ENCODE results near the gene IL16. TPM values are rescaled to one million over a fixed set of nuclear protein-coding genes. Genes with fewer than 3 reads are reported as not detected.

IL16 gene
- total RNA-seq, 1 experiment from 2014 or later: 0.81 TPM

DNA sequence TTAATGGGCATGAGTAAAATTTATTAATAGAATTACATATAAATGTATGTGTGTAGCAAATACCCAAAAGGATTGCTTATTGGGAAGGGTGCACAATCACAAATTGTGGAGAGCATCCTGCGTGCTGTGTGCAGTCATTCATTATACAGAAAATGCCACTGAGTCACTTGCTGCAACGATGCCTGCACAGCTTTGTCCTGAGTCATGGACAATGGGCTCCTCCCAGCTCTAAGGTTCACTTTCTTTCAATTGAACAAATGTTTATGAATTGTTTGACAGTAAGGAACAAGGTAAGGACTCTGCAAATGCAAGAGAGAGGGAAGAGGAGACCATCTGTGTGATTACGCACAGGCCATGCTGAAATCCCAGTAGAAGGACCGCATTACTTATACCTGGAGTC is 43.9 kb upstream of the IL16 start:
- no peaks in the 10 kb centered on the region for H3K36me3 ChIP-seq (ENCODE audit: control insufficient read depth in 1 of 2, insufficient read depth in 2 of 2, low read length in 2 of 2)
- H4K20me1 ChIP-seq (ENCODE audit: insufficient read depth): no peaks in the 10 kb centered on the region
- BruUV-seq (replicated peaks): no TSS peak
- H3K27me3 ChIP-seq (ENCODE audit: insufficient read depth, low read length): no peaks in the 10 kb centered on the region
- TF ChIP-seq CTCF (IDR thresholded peaks at IDR 0.05 in 2 of 3, conservative IDR thresholded peaks at IDR 0.05 in 1 of 3; ENCODE audit: borderline replicate concordance in 1 of 3, insufficient read depth in 1 of 3, low read depth in 2 of 3, low read length in 2 of 3) (no peak), RAD21 (IDR thresholded peaks at IDR 0.05; ENCODE audit: low read depth) (no peak), SIN3A (IDR thresholded peaks at IDR 0.05; ENCODE audit: low read depth) (no peak), CBX3 (IDR thresholded peaks at IDR 0.05; ENCODE audit: low read depth) (no peak), TCF7L2 (IDR thresholded peaks at IDR 0.05; ENCODE audit: borderline replicate concordance, extremely low read depth, insufficient read depth, insufficient read length) (no peak)
- TF ChIP-seq, protein P1, sequence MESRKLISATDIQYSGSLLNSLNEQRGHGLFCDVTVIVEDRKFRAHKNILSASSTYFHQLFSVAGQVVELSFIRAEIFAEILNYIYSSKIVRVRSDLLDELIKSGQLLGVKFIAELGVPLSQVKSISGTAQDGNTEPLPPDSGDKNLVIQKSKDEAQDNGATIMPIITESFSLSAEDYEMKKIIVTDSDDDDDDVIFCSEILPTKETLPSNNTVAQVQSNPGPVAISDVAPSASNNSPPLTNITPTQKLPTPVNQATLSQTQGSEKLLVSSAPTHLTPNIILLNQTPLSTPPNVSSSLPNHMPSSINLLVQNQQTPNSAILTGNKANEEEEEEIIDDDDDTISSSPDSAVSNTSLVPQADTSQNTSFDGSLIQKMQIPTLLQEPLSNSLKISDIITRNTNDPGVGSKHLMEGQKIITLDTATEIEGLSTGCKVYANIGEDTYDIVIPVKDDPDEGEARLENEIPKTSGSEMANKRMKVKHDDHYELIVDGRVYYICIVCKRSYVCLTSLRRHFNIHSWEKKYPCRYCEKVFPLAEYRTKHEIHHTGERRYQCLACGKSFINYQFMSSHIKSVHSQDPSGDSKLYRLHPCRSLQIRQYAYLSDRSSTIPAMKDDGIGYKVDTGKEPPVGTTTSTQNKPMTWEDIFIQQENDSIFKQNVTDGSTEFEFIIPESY (IDR thresholded peaks at IDR 0.05; ENCODE audit: extremely low read depth, insufficient replicate concordance, low read length): no peak
- TF ChIP-seq, protein P2, sequence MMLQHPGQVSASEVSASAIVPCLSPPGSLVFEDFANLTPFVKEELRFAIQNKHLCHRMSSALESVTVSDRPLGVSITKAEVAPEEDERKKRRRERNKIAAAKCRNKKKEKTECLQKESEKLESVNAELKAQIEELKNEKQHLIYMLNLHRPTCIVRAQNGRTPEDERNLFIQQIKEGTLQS (IDR thresholded peaks at IDR 0.05): no peak
- no peaks in the 10 kb centered on the region for H3K9me2 ChIP-seq (ENCODE audit: insufficient read depth)
- DNase-seq (ENCODE audit: low read depth, low spot score): no peak
- POLR2A ChIA-PET: interaction anchor here (1.1 kb wide), 1 partner anchor 61 kb away, joined by 3 read pairs; no protein-coding TSS in a partner anchor
- no peak overlapping the region for H3K4me2 ChIP-seq (ENCODE audit: low read length)
- H3K9me3 ChIP-seq (ENCODE audit: control insufficient read depth in 1 of 2, insufficient read depth in 1 of 2, low read depth in 1 of 2, low read length in 2 of 2): no peaks in the 10 kb centered on the region
- H3K4me3 ChIP-seq (replicated peaks in 1 of 2; ENCODE audit: low read depth in 1 of 2, low read length in 2 of 2): no peak overlapping the region
- H3K27ac ChIP-seq (ENCODE audit: low read depth, low read length): no peak overlapping the region
- no peaks in the 10 kb centered on the region for H3K79me2 ChIP-seq (ENCODE audit: insufficient read depth, low read length)
- intact Hi-C loops (cut with micrococcal nuclease): no loop called here
- no peak overlapping the region for H3K9ac ChIP-seq (ENCODE audit: low read length)
- no peak overlapping the region for H2AFZ ChIP-seq (ENCODE audit: low read depth, low read length, poor library complexity, severe bottlenecking)
- CTCF ChIA-PET: interaction anchor here (5.6 kb wide), 1 partner anchor 113 kb away, joined by 119 read pairs; no protein-coding TSS in a partner anchor
- H3K4me1 ChIP-seq (ENCODE audit: control insufficient read depth in 1 of 2, insufficient read depth in 2 of 2, low read length in 2 of 2): no peaks in the 10 kb centered on the region
- RAD21 ChIA-PET (ENCODE audit: low non-redundant PET in 1 of 2, low total read pairs in 2 of 2, uncharacterized antibody in 2 of 2, unreplicated experiment in 2 of 2): no interaction called here
- no peak for ATAC-seq

All from HCT116 (cell line).